IMR-90 (cell line): ENCODE results near the gene HHATL. TPM values are rescaled to one million over a fixed set of nuclear protein-coding genes. Genes with fewer than 3 reads are reported as not detected.

Experiments used
- ATAC-seq: fragments of 200-7000 bp; cut with Tn5 transposase; 2 replicates; pipeline ENCODE4 v1.9.1; 2020; ENCODE audit warnings: low read depth, mild to moderate bottlenecking, moderate library complexity
- BruUV-seq: library from RNA; stranded (reverse); fragments of 400-500 nt; replicated peaks from 2 replicates; lab custom pipeline; 2021; lab: Mats Ljungman, UMichigan
- CTCF ChIA-PET: fragments of 300-600 bp; formaldehyde crosslinking; extraction: SDS; loops from one replicate; lab custom pipeline; 2021; ENCODE audit warnings: antibody characterized with exemption; lab: Yijun Ruan, JAX
- POLR2A ChIA-PET: fragments of 300-600 bp; sonication (Branson Sonifier 250); formaldehyde crosslinking; loops from one replicate; lab custom pipeline; 2022; ENCODE audit warnings: antibody characterized with exemption; ENCODE audit not compliant: unreplicated experiment; lab: Charles Lee
- DNase-seq: peaks from one replicate; pipeline ENCODE4 v3.0.0; 2013
- H2AFZ ChIP-seq: replicated peaks from 2 replicates; pipeline ENCODE3; 2013; ENCODE audit warnings: low read length, mild to moderate bottlenecking; ENCODE audit not compliant: poor library complexity
- H2AK5ac ChIP-seq: 2 replicates; pipeline ENCODE4 v1.6.1; 2013; ENCODE audit warnings: low read depth, low read length, inconsistent platforms
- H2AK9ac ChIP-seq: replicated peaks from 2 replicates; pipeline ENCODE3; 2013; ENCODE audit warnings: mild to moderate bottlenecking, low read depth, low read length, moderate library complexity; ENCODE audit not compliant: poor library complexity
- H2BK120ac ChIP-seq: 2 replicates; pipeline ENCODE4 v1.6.1; 2013; ENCODE audit warnings: low read depth, low read length, inconsistent platforms
- H2BK15ac ChIP-seq: 3 replicates; pipeline ENCODE4 v1.6.1; 2013; ENCODE audit warnings: low read depth, low read length, inconsistent platforms
- H2BK20ac ChIP-seq: 2 replicates; pipeline ENCODE4 v1.6.1; 2013; ENCODE audit warnings: low read depth, mild to moderate bottlenecking, inconsistent platforms, low read length, moderate library complexity
- H2BK5ac ChIP-seq: 2 replicates; pipeline ENCODE4 v1.6.1; 2013; ENCODE audit warnings: mild to moderate bottlenecking, low read depth, low read length, inconsistent platforms; ENCODE audit not compliant: poor library complexity, severe bottlenecking
- H3K14ac ChIP-seq: replicated peaks from 2 replicates; pipeline ENCODE4 v1.6.1; 2013; ENCODE audit warnings: low read depth, low read length, inconsistent platforms
- H3K18ac ChIP-seq: 2 replicates; pipeline ENCODE4 v1.6.1; 2013; ENCODE audit warnings: low read depth, low read length, control low read depth
- H3K23ac ChIP-seq: 2 replicates; pipeline ENCODE4 v1.6.1; 2013; ENCODE audit warnings: low read depth, low read length, inconsistent platforms
- H3K27ac ChIP-seq: 2 replicates; pipeline ENCODE4 v1.5.1; 2013; ENCODE audit warnings: mild to moderate bottlenecking, control low read depth, low read length; ENCODE audit not compliant: insufficient read depth
- H3K27me3 ChIP-seq: 2 replicates; pipeline ENCODE4 v1.6.1; 2013; ENCODE audit warnings: low read length; ENCODE audit not compliant: control insufficient read depth, insufficient read depth
- H3K36me3 ChIP-seq: 2 replicates; pipeline ENCODE4 v1.6.1; 2013; ENCODE audit warnings: low read length, mixed read lengths; ENCODE audit not compliant: control insufficient read depth, insufficient read depth
- H3K4ac ChIP-seq: 2 replicates; pipeline ENCODE4 v1.6.1; 2013; ENCODE audit warnings: low read depth, low read length, inconsistent platforms
- H3K4me1 ChIP-seq: 2 replicates; pipeline ENCODE4 v1.6.1; 2013; ENCODE audit warnings: low read length, mixed read lengths; ENCODE audit not compliant: control insufficient read depth, insufficient read depth
- H3K4me2 ChIP-seq: 2 replicates; pipeline ENCODE4 v1.6.1; 2013; ENCODE audit warnings: low read depth, mild to moderate bottlenecking, control low read depth, low read length, moderate library complexity
- H3K4me3 ChIP-seq: 2 replicates; pipeline ENCODE4 v1.5.1; 2013; ENCODE audit warnings: low read depth, mild to moderate bottlenecking, control low read depth, low read length, moderate library complexity; ENCODE audit not compliant: insufficient read depth
- H3K56ac ChIP-seq: 2 replicates; pipeline ENCODE4 v1.6.1; 2013; ENCODE audit warnings: low read length, inconsistent platforms; ENCODE audit not compliant: insufficient read depth; ENCODE audit errors: extremely low read depth
- H3K79me1 ChIP-seq, 2 experiments: 2 replicates each; pipeline ENCODE4 v1.6.1; 2013; ENCODE audit warnings: low read length in 2 of 2, inconsistent platforms in 1 of 2, low read depth in 1 of 2
- H3K9ac ChIP-seq: 2 replicates; pipeline ENCODE4 v1.6.1; 2013; ENCODE audit warnings: low read depth, low read length, control low read depth
- H3K9me1 ChIP-seq: 2 replicates; pipeline ENCODE4 v1.6.1; 2013; ENCODE audit warnings: low read length, inconsistent platforms; ENCODE audit not compliant: insufficient read depth
- H3K9me3 ChIP-seq: 2 replicates; pipeline ENCODE4 v1.6.1; 2013; ENCODE audit warnings: low read length; ENCODE audit not compliant: control insufficient read depth, insufficient read depth
- H4K20me1 ChIP-seq: 2 replicates; pipeline ENCODE4 v1.6.1; 2013; ENCODE audit warnings: low read length, inconsistent platforms; ENCODE audit not compliant: insufficient read depth
- H4K5ac ChIP-seq: 2 replicates; pipeline ENCODE4 v1.6.1; 2013; ENCODE audit warnings: mild to moderate bottlenecking, low read depth, low read length, control low read depth
- H4K8ac ChIP-seq, 2 experiments: 2 replicates each; pipeline ENCODE4 v1.6.1; 2013; ENCODE audit warnings: low read depth in 2 of 2, low read length in 2 of 2, control low read depth in 1 of 2, inconsistent platforms in 1 of 2
- H4K91ac ChIP-seq: 2 replicates; pipeline ENCODE4 v1.6.1; 2013; ENCODE audit warnings: low read depth, low read length, inconsistent platforms; ENCODE audit not compliant: insufficient read depth
- ELK1 ChIP-seq: fragments of 150-350 bp; IDR thresholded peaks from 2 replicates; pipeline ENCODE4 v1.6.1; 2016; ENCODE audit warnings: low read depth, mild to moderate bottlenecking, low read length, moderate library complexity, borderline replicate concordance
- MAFK ChIP-seq: IDR thresholded peaks from 2 replicates; pipeline ENCODE4 v1.6.1; 2012; ENCODE audit warnings: low read depth, low read length, improper control_type of control experiment
- RAD21 ChIP-seq: IDR thresholded peaks from 2 replicates; pipeline ENCODE4 v1.6.1; 2012; ENCODE audit warnings: low read length, improper control_type of control experiment
- RFX5 ChIP-seq: IDR thresholded peaks from 2 replicates; pipeline ENCODE4 v1.8.0; 2012; ENCODE audit warnings: low read depth, mild to moderate bottlenecking, low read length, moderate library complexity
- USF2 ChIP-seq: fragments of 150-350 bp; IDR thresholded peaks from 2 replicates; pipeline ENCODE4 v1.6.1; 2017; ENCODE audit warnings: mild to moderate bottlenecking, antibody characterized with exemption, low read length, low read depth
- WGBS, 2 experiments: methylation state at CpG; one replicate each; pipeline versions ENCODE4 v1.1.5 to v1.1.7; 2013; ENCODE audit warnings: missing lambda C conversion rate in 2 of 2; ENCODE audit not compliant: insufficient read length in 1 of 2; ENCODE audit errors: extremely low coverage in 2 of 2; 5-methylcytosine and 5-hydroxymethylcytosine counted together
- dilution Hi-C: fragments of 300-500 bp; cut with HindIII; formaldehyde crosslinking; loops from one replicate; pipeline ENCODE4 v1.14.3; 2018; ENCODE audit warnings: low sequenced_read_pairs; ENCODE audit not compliant: unreplicated experiment
- in situ Hi-C: fragments of 300-500 bp; cut with MboI; formaldehyde crosslinking; loops from 3 replicates; pipeline ENCODE4 v1.14.3; 2019; ENCODE audit warnings: low sequenced_read_pairs, inconsistent platforms, mixed read lengths
- intact Hi-C: fragments of 100-400 bp; cut with micrococcal nuclease; formaldehyde crosslinking; loops from 2 replicates; pipeline ENCODE4 v1.10.0; 2022
- polyA plus RNA-seq, 3 experiments: library from polyadenylated mRNA; depleted of rRNA; stranded (reverse); fragments of >200 nt; gene quantifications; 2 replicates each; pipeline ENCODE4 v1.2.3, GENCODE V29; 2012; ENCODE audit warnings: low replicate concordance in 1 of 3
- total RNA-seq: library from RNA; depleted of rRNA; stranded (reverse); fragments of >200 nt; gene quantifications from 2 replicates; pipeline ENCODE4 v1.2.3, GENCODE V29; 2012

The HHATL gene
- total and polyA plus RNA-seq, 2 of the 4 experiments (the other 2 are of a cell fraction) = not detected

- dilution Hi-C loops = no loop called here
- Histone ChIP-seq H3K56ac (no peak overlapping the region), H3K4me2 (no peak overlapping the region), H3K23ac (no peak overlapping the region), H3K4ac (no peak overlapping the region), H2BK20ac (no peak overlapping the region), H3K4me3 (no peak overlapping the region), H3K14ac (no peak overlapping the region), H2BK120ac (no peak overlapping the region), H4K20me1 (no peaks in the 10 kb centered on the region; the same call in 1 of the 2 replicates), H3K4me1 (no peaks in the 10 kb centered on the region), H2BK15ac (no peak overlapping the region), H2AFZ (no peak overlapping the region), H3K27ac (no peak overlapping the region), H4K8ac (no peak overlapping the region), H2BK5ac (no peak overlapping the region), H3K36me3 (no peaks in the 10 kb centered on the region), H3K9me1 (no peaks in the 10 kb centered on the region; the same call in 1 of the 2 replicates), H3K27me3 (peaks cover 65% of the 10 kb centered on the region), H3K9ac (no peak overlapping the region), H3K18ac (no peak overlapping the region), H3K79me1 (no peaks in the 10 kb centered on the region), H4K5ac (no peak overlapping the region), H2AK5ac (no peak overlapping the region), H4K91ac (no peak overlapping the region), H2AK9ac (no peak overlapping the region), H3K9me3 (no peaks in the 10 kb centered on the region)
- no peak for TF ChIP-seq ELK1
- TF ChIP-seq MAFK = no peak
- no peak for TF ChIP-seq RAD21
- TF ChIP-seq USF2 = no peak
- TF ChIP-seq RFX5 = no peak
- ATAC-seq (no peak), DNase-seq (no peak)
- intact Hi-C loops = no loop called here
- ChIA-PET POLR2A (no interaction called here), CTCF (no interaction called here)
- in situ Hi-C loops = no loop called here
- no TSS peak for BruUV-seq
- WGBS, 2 experiments = 100% methylated on average over 1 of the region's 10 CpGs; no CpG with 5 or more reads in 1 of the 2 experiments
Measured at GRCh38 chr3:42709621-42710020, 7.0 kb upstream of the HHATL start.
